ENCODE measurements around the gene UPB1. TPM values are rescaled to one million over a fixed set of nuclear protein-coding genes. Genes with fewer than 3 reads are reported as not detected.

The UPB1 gene
- total RNA-seq, 4 donors from 2014 or later = 0.51 to 2.4 (median 1.6) TPM

- H3K9me3 ChIP-seq = no peaks in the 10 kb centered on the region
- peaks cover 47% of the 10 kb centered on the region for H3K36me3 ChIP-seq
- H3K27ac ChIP-seq = no peak overlapping the region
- no peak for DNase-seq (ENCODE audit: low spot score in 2 of 2)
- 69% methylated on average over 2 of the region's 2 CpGs for WGBS
- peaks cover 30% of the 10 kb centered on the region for H3K4me1 ChIP-seq
- H3K27me3 ChIP-seq = no peaks in the 10 kb centered on the region
- no peak overlapping the region for H3K4me3 ChIP-seq
- no peak for TF ChIP-seq EP300 (IDR thresholded peaks at IDR 0.05)
Measured at GRCh38 chr22:24564376-24565058, 69.4 kb downstream of the UPB1 start.

DNA sequence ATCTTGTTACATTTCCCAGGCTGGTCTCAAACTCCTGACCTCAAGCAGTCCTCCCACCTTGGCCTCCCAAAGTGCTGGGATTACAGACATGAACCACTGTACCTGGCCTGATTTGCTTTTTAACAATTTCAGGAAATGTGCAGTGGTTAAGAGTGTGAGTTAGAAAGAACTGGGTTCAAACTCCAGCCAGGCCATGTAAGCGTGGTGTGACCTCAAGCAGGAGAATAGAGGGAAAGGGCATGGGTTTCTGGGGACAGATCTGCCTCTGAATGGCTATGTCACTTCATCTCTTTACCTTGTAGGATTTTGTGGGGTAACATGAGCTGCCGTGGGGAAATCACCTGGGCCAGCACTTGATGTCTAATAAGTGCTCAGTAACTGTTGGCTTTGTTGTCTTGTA is 69.9 kb downstream of the UPB1 start:
- Histone ChIP-seq H3K9me3 (no peaks in the 10 kb centered on the region), H3K4me3 (no peak overlapping the region), H3K36me3 (peaks cover 49% of the 10 kb centered on the region), H3K27me3 (no peaks in the 10 kb centered on the region), H3K27ac (no peak overlapping the region), H3K4me1 (peaks cover 30% of the 10 kb centered on the region)
- WGBS = 93% methylated on average over 2 of the region's 2 CpGs
- no peak for DNase-seq (ENCODE audit: low spot score in 2 of 2)
- no peak for TF ChIP-seq POLR2AphosphoS5 (IDR thresholded peaks at IDR 0.05)

- WGBS = 74% methylated on average over 8 of the region's 8 CpGs
- peaks cover 30% of the 10 kb centered on the region for H3K4me1 ChIP-seq
- H3K36me3 ChIP-seq = peaks cover 51% of the 10 kb centered on the region
Measured at GRCh38 chr22:24566899-24567511, 71.9 kb downstream of the UPB1 start.

DNA sequence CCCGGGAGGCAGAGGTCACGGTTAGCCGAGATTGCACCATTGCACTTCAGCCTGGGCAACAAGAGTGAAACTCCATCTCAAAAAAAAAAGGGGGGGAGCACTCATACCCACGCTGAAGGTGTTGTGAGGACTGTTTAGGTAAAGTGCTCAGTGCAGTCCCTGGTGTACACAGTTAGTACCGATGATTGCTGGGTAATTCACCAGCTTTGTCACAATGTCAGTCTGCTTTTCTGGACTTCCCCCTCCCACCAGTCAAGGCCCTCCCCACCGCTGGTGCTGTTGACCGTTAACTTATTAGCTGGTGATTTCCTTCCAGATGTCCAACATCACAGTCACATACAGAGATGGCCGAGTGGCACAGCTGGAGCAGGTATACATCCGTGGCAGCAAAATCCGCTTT is 72.5 kb downstream of the UPB1 start:
- WGBS = 85% methylated on average over 10 of the region's 10 CpGs
- Histone ChIP-seq H3K36me3 (peaks cover 53% of the 10 kb centered on the region), H3K9me3 (no peaks in the 10 kb centered on the region), H3K4me3 (no peak overlapping the region), H3K27me3 (no peaks in the 10 kb centered on the region), H3K27ac (no peak overlapping the region), H3K4me1 (peaks cover 27% of the 10 kb centered on the region)
- no peak for DNase-seq (ENCODE audit: low spot score in 2 of 2)
- TF ChIP-seq EP300 (IDR thresholded peaks at IDR 0.05) (no peak), POLR2A (IDR thresholded peaks at IDR 0.05) (no peak), POLR2AphosphoS5 (IDR thresholded peaks at IDR 0.05) (no peak)
- TF ChIP-seq, protein P1, sequence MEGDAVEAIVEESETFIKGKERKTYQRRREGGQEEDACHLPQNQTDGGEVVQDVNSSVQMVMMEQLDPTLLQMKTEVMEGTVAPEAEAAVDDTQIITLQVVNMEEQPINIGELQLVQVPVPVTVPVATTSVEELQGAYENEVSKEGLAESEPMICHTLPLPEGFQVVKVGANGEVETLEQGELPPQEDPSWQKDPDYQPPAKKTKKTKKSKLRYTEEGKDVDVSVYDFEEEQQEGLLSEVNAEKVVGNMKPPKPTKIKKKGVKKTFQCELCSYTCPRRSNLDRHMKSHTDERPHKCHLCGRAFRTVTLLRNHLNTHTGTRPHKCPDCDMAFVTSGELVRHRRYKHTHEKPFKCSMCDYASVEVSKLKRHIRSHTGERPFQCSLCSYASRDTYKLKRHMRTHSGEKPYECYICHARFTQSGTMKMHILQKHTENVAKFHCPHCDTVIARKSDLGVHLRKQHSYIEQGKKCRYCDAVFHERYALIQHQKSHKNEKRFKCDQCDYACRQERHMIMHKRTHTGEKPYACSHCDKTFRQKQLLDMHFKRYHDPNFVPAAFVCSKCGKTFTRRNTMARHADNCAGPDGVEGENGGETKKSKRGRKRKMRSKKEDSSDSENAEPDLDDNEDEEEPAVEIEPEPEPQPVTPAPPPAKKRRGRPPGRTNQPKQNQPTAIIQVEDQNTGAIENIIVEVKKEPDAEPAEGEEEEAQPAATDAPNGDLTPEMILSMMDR (IDR thresholded peaks at IDR 0.05) = no peak

More at GRCh38 chr22:24566899-24567511, 71.9 kb downstream of the UPB1 start:
- no peak for DNase-seq (ENCODE audit: low spot score in 2 of 2)
- no peak overlapping the region for H3K4me3 ChIP-seq
- H3K9me3 ChIP-seq = no peaks in the 10 kb centered on the region
- H3K27ac ChIP-seq = no peak overlapping the region
- no peak for TF ChIP-seq EP300 (IDR thresholded peaks at IDR 0.05)
- TF ChIP-seq, protein P1 (IDR thresholded peaks at IDR 0.05) = no peak
- no peak for TF ChIP-seq POLR2AphosphoS5 (IDR thresholded peaks at IDR 0.05)
- TF ChIP-seq POLR2A (IDR thresholded peaks at IDR 0.05) = no peak
- H3K27me3 ChIP-seq = no peaks in the 10 kb centered on the region

- whole genome bisulfite sequencing = 90% methylated on average over 7 of the region's 7 CpGs
- Histone ChIP-seq H3K36me3 (peaks cover 70% of the 10 kb centered on the region), H3K4me1 (peaks cover 7% of the 10 kb centered on the region), H3K9me3 (no peaks in the 10 kb centered on the region), H3K27me3 (no peaks in the 10 kb centered on the region), H3K4me3 (no peak overlapping the region), H3K27ac (no peak overlapping the region)
- TF ChIP-seq POLR2A (IDR thresholded peaks at IDR 0.05) = no peak
- DNase-seq (ENCODE audit: low spot score in 2 of 2) = no peak
Measured at GRCh38 chr22:24571266-24571665, 76.1 kb downstream of the UPB1 start.

DNA sequence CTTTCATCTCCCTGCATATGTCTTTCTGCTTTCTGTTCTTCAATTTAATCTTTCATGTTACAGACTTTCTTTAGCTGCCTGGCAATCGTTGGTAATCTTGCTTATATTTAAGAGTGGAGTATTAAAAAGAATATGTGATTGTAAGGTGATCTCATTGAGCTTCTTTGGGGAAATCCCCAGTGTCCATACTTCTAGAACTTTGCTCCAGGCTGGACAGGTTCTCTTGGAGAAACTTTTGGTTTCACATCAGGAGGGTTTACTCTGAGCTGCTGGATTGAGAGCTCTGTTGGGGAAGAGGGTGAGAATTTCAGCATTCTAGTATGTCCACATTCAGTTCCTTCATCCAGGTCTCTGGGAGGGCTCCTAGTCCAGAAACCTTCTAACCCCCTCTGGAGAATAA is 81.6 kb downstream of the UPB1 start:
- no peaks in the 10 kb centered on the region for H3K9me3 ChIP-seq
- H3K4me3 ChIP-seq = no peak overlapping the region
- peaks cover 32% of the 10 kb centered on the region for H3K36me3 ChIP-seq
- no peak overlapping the region for H3K27ac ChIP-seq
- H3K4me1 ChIP-seq = peaks cover 30% of the 10 kb centered on the region
- 64% methylated on average over 1 of the region's 1 CpG for WGBS
- DNase-seq (ENCODE audit: low spot score in 2 of 2) = no peak
- no peaks in the 10 kb centered on the region for H3K27me3 ChIP-seq
- TF ChIP-seq EP300 (IDR thresholded peaks at IDR 0.05) (no peak), POLR2A (IDR thresholded peaks at IDR 0.05) (no peak), POLR2AphosphoS5 (IDR thresholded peaks at IDR 0.05) (no peak)
- TF ChIP-seq, protein P1 (IDR thresholded peaks at IDR 0.05) = no peak

Other genes with a start within 250 kb of the UPB1 start
- 10 to 100 TPM; 15.7 to 28.5 (median 21.4) TPM for gene SPECC1L, start 224.5 kb upstream of the UPB1 start, total RNA-seq
- 1 to 10 TPM; 2.2 to 5.1 (median 3.4) TPM for gene ADORA2A, start 67.7 kb upstream of the UPB1 start, total RNA-seq
- gene GUCD1, start 59.8 kb downstream of the UPB1 start, total RNA-seq = 10 to 100 TPM; 75.2 to 97.5 (median 93.0) TPM
- 100 to 1,000 TPM; 168 to 208 (median 186) TPM for gene SNRPD3, start 60.7 kb downstream of the UPB1 start, total RNA-seq
- gene LRRC75B, start 97.7 kb downstream of the UPB1 start, total RNA-seq = 10 to 100 TPM; 10.9 to 24.4 (median 14.0) TPM
- gene GGT1, start 107.9 kb downstream of the UPB1 start, total RNA-seq = 1 to 10 TPM; 1.7 to 9.1 (median 5.6) TPM

All from suprapubic skin (tissue), 4 donors.